NOMO-1 treated with DMSO at 0.1 percent for 48 hours (cell line): ENCODE results near the gene POU3F2.

Source experiments
- DNase-seq: peaks from one replicate; lab custom pipeline; 2025; ENCODE audit not compliant: unreplicated experiment; lab: John Stamatoyannopoulos, UW

Gene POU3F2

DNA sequence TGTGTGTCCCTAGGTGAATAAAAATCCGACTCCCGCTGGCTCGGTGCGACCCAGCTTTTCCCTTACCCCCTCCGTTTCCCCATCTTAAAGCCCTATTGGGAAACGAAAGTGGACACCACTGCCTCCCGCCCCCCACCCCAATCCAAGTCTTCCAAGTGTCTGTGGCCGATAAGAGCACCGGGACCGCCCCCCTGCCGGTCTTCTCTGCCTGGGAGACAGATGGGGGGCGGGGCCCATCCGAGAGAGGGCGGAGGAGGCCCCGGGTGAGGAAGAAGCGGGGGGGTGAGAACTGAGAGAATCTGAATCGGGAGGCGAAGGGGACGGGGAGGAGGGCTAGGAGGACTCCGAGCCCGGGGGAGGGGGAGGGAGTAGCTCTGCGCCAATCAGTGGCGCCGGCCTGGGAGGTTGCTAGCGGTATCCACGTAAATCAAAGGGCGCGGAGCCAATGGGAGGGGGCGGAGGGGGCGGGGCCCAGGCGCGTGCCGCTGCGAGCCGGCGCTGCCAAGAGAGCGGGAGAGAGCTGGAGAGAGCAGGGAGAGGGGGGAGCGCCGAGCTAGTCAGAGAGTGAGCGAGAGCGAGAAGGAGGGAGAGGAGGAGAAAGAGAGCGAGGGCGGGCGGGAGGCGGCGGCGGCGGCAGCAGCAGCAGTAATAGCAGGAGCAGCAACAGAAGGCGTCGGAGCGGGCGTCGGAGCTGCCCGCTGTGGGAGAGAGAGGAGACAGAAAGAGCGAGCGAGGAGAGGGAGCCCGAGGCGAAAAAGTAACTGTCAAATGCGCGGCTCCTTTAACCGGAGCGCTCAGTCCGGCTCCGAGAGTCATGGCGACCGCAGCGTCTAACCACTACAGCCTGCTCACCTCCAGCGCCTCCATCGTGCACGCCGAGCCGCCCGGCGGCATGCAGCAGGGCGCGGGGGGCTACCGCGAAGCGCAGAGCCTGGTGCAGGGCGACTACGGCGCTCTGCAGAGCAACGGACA is at the start of gene POU3F2:
TSS of gene POU3F2 (plus strand) at position 515 of the 972 bp plus-strand sequence. CDS start at position 815, 300 bp downstream.
- peak; percentile 33 for DNase-seq

DNA sequence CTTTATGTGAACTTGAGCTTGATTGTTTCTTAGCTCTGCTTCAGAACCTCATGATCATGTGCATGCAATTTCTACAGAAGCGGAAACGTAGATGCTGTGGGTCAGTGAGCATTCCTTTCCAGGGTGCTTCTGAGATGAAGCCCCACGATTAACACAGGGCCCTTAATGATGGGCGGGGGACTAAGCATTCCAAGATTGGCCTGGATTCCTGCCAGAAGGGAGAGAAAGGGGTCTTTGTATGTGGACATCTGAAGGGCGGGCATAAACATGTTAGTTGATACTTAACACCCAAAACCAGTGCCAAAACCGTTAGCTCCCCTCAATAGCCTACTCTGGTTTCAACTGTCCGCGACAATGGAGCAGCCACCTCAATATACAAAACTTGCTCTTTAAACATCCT is 46.9 kb upstream of the POU3F2 start:
- no peak for DNase-seq

DNA sequence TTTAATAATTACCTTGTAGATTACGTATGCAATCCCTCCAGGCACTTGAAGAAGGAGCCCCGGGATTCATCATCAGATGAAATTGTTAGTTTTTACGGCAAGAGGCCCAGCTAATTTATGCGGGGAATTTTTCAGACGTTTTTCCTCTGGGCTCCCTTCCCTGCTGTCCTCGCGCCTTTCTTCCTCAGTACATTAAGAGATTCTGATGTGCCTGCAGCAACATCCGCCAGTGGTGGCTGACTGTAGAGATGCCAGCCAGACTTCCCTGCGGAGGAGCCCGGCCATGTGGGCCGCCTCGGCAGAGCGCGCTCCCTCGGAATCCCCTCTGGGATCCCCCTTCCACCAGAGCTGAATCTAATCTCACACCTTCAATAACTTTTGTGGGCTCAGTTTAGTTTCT is 46.4 kb upstream of the POU3F2 start:
- DNase-seq = no peak

DNA sequence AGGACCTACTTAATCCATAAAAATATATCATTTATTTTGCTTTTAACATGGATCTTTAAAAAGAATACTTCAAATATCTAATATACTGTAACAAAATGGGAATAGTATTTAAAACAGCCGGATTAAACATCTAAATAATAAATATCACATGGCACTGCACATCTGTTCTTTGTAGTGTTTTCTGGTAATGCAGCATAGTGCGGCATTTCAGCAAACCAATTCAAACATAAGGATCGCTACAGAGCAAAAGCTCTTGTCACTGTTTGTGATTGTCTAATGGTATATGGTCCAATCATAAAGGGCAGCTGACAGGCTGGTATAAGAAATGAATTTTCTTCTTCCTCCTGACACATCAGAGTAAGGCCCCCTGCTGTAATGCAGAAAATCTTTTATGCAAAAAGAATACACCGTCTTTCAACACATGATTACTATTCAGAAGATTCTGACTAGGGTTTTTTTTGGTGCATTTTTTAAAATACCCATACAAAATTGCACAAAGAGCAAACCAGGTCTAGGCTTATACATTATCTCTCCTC is 40.0 kb upstream of the POU3F2 start:
- DNase-seq = no peak

DNA sequence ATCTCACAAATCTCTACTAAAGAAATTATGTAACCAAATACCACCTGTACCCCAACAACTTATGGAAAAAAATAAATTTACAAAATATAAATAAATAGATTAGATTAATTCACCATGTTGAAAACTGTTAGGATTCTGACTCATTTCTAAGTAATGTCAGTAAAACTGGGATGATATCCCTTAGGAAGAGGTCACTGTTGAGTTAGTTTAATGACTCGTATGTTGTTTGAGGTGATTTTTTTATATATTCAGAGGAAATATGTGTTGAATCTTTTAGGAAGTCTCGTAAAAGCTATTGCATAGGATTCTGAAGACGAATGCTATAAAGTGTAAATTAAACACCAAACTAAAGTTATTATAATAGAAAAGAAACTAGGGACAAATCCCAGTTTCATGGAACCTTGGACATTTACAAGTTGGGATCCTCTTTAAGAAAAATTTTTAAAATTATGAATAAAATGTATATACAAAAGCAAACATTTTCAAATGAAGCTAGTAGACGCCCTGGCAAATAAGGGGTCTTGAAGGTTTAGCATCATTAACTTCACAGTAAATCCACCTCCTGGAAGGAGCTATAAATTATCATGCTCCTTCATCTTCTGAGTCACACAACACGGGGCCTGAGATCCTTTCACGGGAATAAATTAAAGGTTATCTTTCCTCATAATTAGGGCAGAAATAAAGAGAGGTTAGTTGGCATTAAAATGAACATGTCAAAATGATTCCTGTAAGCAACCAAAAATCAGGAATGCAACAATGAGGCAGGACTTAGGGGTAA is 37.0 kb upstream of the POU3F2 start:
- DNase-seq = no peak

DNA sequence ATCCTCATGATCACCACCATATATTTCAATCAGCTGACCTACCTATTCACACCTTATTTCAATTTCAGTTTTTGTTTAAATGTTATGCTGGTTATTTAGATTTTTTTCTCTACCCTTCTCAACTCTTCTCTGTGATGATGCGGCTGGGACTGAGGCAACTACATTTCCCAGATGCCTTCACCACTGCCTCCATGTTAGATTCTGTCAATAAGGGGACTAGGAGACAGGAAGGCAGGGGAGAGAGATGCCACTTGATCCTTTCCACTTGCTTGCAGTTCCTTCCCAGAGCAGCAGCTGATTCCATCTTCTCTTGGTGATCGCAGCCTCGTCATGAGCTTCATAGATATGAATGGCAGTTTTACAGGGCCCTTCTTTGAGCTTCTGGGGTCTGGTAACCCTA is 33.5 kb upstream of the POU3F2 start:
- no peak for DNase-seq

DNA sequence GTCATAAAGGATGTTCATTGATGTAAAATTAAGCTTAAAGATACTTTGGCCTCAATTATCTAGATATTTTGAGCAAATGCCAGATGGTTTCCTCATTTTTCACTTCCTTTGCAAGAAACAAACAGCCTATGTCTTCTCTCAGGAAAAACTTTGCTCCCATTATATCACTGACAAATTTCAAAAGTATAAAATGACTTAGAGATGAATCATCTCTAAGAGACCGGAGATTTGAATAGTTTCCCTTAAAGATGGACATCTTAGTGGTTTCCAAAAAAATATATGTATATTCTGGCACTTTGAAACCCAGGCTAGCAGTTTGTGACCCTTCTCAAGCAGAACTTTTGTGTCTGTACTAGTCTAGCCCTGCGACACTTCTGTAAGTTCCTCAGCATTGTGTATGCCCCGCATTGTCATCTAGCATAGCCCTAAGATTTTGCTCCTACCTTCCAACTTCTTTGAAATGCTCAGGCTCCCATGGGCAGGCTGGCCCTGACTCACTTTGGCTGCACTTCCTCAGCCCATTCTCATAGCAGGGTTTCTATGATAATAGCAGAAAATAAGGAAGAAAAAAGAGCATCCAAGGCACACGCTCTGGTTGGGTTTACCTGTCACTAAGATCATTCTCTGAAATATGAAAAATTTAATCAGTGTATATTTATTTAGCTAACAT is 25.7 kb upstream of the POU3F2 start:
- DNase-seq = no peak

DNA sequence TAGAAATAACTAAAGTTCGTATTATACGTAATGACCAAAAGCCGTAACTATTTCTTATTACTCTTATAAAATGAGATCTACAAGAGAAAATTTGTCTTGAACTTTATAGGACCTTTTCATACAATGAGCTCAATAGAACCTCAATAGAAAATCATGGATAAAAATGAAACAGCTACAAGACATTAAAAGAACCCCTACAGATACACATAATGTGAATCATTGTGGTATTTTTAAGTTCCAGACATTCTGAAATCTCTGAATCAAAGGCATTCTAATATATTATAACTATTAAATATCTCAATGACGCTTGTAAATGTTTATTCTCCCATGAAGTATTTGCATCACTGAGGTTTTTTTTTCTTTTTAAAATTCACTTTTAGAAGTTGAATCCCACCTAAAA is 22.2 kb upstream of the POU3F2 start:
- no peak for DNase-seq

DNA sequence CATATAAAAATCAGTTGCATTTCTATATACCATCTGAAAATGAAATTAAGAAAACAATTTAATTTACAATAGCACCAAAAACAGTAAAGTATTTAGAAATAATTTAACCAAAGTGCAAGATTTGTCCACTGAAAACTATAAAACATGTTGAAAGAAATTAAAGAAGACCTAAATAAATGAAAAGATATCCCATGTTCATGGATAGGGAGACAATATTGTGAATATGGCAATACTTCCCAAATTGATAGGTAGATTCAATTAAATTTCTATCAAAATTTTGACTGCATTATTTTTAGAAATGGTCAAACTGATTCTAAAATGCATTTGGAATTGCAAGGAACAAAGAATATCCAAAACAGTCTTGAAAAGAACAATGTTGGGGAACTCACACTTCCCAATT is 17.6 kb upstream of the POU3F2 start:
- no peak for DNase-seq

DNA sequence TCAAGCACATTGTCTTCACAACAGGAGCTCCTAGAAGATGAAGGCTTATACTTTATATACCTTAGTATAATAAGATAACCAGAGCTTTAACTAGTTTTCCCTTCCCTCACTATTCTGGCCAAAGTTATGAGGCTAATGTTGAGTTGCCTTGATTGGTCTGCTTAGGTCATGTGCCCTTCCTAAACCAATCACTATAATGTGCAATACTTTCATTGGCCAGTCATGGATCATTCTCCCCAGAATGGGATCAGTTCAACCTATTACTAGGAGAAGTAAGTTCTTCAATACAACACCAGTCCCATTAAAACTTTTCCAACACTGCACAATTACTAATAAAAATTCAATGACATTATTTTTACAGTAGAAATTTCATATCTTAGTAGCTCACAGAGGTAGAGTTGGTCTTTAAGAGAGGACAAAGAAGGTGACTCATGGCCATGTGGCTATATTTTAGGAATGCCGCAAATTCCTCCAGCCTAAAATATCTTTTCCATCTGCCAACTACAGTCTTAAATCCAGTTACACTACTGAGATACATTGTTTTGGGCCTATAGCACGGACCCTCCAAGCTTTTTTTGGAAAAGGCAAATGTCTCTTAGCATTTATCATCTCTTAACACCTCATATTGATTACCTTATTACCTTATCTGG is 12.5 kb upstream of the POU3F2 start:
- no peak for DNase-seq

DNA sequence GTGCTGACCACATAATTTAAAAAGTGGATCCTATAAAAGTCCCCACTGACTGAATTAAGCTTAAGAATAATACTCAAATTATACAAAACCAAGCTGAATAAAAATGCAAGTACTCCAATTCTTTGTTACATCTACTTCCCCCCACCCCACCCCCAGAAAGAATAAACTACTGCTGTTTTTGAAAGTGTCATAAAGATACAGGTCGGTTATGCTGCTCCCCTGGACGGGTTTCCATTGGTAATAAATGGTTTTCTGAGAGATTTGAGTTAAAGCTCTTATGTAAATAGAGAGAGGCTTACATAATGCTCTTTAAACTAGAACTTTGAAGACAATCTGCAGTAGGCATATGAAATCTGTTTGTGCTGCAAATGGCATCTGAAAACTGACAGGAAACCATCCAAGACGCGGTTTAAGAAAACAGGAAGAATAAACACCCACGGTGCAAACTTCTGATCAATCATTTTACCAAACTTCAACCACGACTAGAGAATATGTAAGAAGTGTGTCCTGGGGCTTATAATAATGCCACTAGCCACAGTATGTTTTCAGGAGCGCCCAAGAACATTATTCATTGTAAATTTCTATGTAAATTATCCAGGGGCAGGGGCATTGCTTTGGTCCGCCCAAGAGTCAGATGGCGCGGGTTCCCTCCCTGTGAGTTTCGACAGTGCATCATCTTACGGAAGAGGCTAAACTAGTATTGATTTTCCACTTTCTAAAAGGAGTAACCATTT is 10.8 kb upstream of the POU3F2 start:
- DNase-seq = no peak

DNA sequence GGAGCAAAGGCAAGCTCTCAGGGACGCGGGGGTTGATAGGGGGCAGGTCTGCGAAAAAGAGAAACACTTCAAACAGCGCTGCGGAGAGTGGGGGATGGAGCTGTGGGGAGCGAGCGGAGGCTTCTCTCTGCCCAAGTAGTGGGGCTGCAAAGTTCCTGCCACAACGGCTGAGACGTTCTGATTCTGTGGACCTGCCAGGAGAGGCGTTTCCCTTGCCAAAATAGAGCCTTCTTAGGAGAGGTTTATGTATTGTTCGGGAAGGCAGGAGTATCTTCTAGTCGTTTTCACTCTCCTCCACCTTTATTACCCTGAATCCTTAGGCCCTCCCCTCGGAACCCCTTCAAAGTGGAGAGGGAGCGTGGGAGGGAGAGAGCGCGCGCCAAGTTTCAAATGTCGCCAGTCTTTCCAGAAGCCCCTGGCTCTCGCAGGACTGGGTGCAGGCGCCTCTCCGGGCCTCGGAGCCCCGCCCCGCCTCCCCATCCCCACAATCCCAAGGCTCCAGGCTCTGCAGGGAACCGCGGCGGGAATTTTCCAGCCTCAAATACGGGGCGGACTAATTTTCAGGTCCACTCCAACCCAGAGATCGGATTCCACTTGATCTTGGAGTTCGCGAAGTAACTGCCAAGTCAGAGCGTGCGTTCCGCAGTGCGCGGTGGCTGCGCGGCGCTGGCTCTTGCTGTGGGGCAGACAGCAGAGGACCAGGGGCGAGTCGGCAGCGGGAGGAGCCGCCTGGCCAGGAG is 10.0 kb upstream of the POU3F2 start:
- DNase-seq = no peak

DNA sequence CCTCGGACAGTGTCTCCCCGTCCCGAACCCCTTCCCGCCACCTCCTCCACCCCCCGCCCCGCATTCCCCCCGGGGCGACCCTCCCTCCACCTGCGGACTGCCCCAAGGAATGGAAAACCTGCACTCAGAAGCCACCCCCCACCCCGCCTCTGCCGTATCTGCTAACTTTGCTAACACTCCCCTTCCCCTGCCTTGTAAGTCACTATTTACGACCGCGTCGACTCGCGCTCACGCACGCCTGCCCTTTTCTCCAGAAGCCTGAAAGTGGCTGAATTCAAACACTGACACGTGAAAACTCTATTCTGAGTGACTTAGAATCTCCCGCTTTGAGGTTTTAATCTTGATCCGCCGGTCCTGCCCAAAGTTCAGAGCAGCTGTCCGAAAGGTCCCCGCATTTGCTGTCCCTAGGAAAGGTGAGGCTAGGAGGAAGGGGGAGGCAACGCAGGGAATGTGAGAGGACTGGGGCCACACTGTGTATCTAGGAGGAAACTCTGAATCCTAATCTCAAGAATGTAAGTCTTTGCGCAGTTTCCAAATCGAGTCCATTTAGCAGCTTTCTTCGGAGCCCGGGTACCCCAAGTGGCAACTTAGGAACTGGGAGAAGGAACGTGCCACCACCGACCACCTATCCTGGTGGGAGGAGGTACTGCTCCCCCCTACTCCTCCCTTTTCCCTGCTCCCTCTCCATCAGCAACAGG is 9.3 kb upstream of the POU3F2 start:
- DNase-seq = no peak

DNA sequence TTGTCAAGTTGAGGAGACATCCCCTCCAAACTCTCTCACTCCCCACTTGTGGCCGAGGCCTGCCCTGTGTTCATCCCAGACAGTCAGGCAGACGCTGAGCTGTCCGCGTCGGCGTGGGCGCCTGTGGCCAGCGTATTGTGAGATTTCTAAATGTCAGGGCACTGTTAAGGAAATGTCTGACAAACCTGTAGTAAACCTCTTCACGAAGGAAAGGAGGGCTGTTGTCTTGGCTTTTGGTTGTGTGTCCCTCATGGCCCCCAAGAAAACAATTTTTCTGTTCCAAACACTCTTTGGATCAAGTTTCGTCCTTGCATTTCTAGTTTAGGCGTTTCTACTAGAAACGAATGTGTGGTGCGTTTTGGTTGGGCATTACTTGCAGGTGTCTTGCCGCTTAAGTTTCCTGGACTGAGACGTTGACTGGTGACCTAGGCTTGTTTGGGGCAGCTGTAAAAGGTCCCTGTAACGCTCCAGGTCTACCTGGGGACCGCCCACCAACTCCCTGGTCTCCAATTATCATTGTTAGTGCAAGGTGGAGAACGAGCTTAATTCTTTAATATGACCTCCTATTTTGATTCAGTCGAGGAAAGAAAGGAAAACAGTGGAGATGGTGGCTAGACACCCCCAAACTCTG is 8.7 kb upstream of the POU3F2 start:
- no peak for DNase-seq

DNA sequence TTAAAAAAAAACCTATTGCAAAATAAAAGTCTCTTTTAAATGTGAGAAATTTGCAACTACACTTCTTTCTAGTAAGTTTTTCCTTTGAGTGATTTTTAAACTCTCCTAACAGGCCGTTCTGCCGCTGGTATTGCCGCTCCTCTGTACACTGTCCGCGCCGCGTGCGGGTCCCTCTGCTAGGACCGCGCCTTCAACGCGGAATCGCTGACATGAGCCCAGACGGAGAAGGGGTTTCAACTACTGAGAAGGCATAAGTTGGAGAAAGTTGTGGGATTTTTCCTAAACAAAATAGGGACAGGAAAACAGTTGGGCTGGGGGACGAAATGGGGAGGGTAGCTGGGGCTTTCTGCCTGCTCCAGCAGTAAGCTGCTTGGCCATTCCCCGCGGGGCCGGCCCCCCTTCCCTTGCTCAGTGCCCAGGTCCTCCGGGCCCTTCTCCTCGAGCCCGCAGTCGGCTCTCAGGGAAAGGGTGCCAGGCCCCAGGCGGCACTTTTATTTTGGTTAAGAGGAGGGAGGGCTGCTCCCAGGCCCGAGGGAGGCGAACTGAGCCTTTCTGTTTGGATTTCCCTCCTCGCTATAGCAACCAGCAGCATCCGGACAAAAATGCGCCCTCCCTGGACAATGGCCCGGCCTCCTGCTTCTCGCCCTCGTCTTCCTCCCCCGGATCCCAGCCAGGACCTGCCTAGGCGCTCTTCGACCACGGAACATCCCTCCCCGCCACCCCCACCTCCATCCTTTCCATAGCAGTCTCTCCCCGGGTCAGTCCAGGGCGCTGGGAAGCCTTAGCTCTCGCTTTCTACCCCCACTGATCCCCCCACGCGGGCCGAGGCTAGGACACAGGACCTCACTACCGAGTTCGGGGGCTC is 6.8 kb upstream of the POU3F2 start:
- no peak for DNase-seq

DNA sequence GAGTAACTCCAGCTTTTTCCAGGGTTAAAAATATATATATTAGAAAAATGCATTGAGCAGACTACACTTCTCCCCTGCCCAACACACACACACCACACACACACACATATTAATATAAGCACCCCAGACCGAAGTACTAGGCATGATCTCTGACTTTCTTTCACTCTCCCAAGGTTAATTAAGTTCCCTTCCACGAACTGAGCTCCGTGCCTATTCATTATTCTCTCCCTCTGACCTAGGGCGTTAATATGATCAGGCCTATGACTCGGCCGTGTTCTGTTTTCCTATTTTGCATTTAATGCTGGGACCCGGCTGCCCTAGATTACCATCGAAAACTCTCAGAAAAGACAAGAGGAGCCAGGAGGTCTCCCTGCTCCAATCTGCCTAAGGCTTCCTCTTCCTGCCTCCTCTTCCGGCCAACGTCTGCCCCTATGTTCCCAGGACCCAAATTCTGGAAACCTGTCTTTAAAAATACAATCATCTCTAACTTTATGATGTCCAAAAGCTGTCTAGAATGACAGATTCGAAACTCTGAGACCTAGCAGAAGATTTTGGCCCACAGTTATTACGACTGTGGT is 6.1 kb upstream of the POU3F2 start:
- no peak for DNase-seq

DNA sequence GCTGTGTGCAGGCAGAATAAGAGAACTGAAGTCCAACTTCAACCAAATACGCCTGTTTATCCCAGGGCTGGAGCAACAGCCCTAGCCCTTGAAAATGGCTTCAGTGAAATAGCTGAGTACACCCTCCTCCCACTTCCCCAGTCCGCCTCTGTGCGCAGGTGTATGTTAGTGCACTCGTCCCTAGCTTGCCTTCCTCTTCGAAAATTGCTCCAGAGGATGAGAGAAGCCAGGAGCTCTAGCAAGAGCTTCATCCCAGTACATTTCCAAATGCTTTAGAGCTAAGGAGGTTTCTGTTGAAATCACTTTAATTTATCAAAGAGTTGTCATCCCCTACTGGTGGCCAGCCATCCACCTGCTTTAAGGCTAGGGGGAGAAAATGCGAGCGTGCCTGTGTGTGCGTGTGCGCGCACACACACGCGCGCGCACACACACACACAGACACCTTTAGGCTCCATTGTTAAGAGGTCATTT is 5.4 kb upstream of the POU3F2 start:
- DNase-seq = no peak
